Natural killer cell treated with Interleukin-12 subunit alpha and Interleukin-12 subunit beta and Interleukin-15 and Interleukin-18, amount 100 ng/mL, for 72 hours (primary cell): Measurements from ENCODE around the gene CCND1. TPM values are rescaled to one million over a fixed set of nuclear protein-coding genes. Genes with fewer than 3 reads are reported as not detected.

Source experiments
- ATAC-seq, 2 donors: fragments of 150-1000 bp; cut with Tn5 transposase in 1 of 2; sonication (Bioruptor Pico), chemical (Tn5 transposase) in 1 of 2; 2 replicates each; pipeline ENCODE4 v1.10.0; 2021
- DNase-seq: peaks from one replicate; pipeline ENCODE4 v3.0.0; 2022; ENCODE audit warnings: low spot score
- H3K27ac Mint-ChIP-seq, 2 donors: 1 replicate in 1 of 2; 2 replicates in 1 of 2; pipeline ENCODE4 v1.8.0; 2022; ENCODE audit warnings: mixed read lengths in 2 of 2, mild to moderate bottlenecking in 1 of 2, moderate library complexity in 1 of 2
- H3K27me3 Mint-ChIP-seq, 2 donors: 1 replicate in 1 of 2; 2 replicates in 1 of 2; pipeline ENCODE4 v1.8.0; 2022; ENCODE audit warnings: mixed read lengths in 2 of 2
- H3K36me3 Mint-ChIP-seq: one replicate; pipeline ENCODE4 v1.8.0; 2022; ENCODE audit warnings: mixed read lengths
- H3K4me1 Mint-ChIP-seq, 2 donors: 1 replicate in 1 of 2; 2 replicates in 1 of 2; pipeline ENCODE4 v1.8.0; 2022; ENCODE audit warnings: low read depth in 2 of 2, mixed read lengths in 2 of 2, mild to moderate bottlenecking in 1 of 2
- H3K4me3 Mint-ChIP-seq: one replicate; pipeline ENCODE4 v1.8.0; 2022; ENCODE audit warnings: mixed read lengths
- H3K9me3 Mint-ChIP-seq: 2 replicates; pipeline ENCODE4 v1.8.0; 2022; ENCODE audit warnings: mixed read lengths
- total RNA-seq, 2 donors: library from RNA; stranded (reverse); gene quantifications; one replicate each; pipeline ENCODE4 v1.2.3, GENCODE V29; 2022

The CCND1 gene
- total RNA-seq, 2 donors from 2014 or later: 0.67 TPM; not detected in 1

DNA sequence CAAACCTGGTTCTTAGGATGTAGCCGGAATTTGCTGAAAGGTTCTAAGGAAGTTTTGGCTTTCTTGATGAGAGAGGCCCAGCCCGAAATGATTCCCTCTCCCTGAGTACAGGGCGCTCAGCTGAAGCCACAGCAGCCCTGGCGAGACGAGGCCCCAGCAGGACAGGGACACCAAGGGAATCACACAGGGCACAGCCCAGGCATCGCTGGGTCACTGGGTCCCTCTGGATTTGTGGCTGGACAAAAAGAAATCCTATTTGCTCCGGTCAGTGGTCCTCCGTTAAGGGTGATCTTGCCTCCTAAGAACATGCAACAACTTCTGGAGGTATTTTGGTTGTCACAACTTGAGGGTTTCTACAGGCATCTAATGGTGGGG is 56.5 kb downstream of the CCND1 start:
- no peak for DNase-seq
- no peaks in the 10 kb centered on the region for H3K9me3 Mint-ChIP-seq

DNA sequence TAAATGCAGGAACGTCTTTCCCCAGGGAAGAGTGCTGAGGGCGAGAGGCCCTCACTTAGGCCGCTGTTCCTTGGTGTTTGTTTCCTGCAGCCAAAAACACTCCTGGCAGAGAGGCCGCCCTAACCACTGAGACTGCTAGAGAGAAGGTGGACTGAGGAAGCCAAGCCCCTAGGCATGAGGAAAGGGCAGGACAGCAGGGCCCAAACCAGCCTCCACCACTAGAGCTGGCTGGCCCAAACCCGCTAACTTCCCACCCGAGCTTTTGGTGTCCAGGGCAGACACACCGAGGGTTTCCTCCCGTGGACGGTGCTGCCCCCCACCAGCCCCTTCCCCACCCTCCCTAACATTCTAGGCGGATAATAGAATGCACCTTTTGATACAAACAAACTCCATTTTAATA is 56.9 kb downstream of the CCND1 start:
- Mint-ChIP-seq H3K4me3 (no peak overlapping the region), H3K4me1 (no peaks in the 10 kb centered on the region), H3K27me3 (peaks cover 20 to 24% of the 10 kb centered on the region in 2 donors), H3K36me3 (no peaks in the 10 kb centered on the region), H3K27ac (no peak overlapping the region), H3K9me3 (no peaks in the 10 kb centered on the region)
- DNase-seq (no peak), ATAC-seq (no peak)

More for the DNA sequence above, 56.5 kb downstream of the CCND1 start:
- Mint-ChIP-seq H3K4me3 (no peak overlapping the region), H3K36me3 (no peaks in the 10 kb centered on the region), H3K4me1 (no peaks in the 10 kb centered on the region), H3K27me3 (peaks cover 20 to 28% of the 10 kb centered on the region in 2 donors), H3K27ac (no peak overlapping the region)
- no peak for ATAC-seq

DNA sequence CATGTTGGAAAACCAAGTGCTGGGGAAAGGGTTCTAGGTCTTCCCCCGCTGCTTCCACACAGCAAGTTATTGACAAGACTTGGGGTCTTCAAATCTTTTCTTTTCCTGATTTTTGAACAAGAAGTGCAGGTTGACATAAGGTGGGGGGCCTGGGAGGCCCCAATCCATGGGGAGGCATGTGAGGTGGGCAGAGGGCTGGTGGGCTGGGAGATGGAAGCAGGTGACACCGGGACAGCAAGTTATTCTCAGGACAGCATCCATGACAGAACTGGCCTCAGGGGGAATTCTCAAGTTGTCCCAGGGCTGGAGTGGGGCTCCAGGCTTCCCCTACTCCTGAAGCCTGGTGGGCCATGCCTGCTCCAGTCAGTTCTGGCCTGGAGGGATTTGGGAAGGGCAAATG is 57.4 kb downstream of the CCND1 start:
- no peaks in the 10 kb centered on the region for H3K36me3 Mint-ChIP-seq
- H3K4me3 Mint-ChIP-seq: no peak overlapping the region
- no peak for ATAC-seq
- no peak overlapping the region for H3K27ac Mint-ChIP-seq
- no peak for DNase-seq
- no peaks in the 10 kb centered on the region for H3K9me3 Mint-ChIP-seq
- H3K27me3 Mint-ChIP-seq: peaks cover 22 to 24% of the 10 kb centered on the region in 2 donors
- no peaks in the 10 kb centered on the region for H3K4me1 Mint-ChIP-seq

DNA sequence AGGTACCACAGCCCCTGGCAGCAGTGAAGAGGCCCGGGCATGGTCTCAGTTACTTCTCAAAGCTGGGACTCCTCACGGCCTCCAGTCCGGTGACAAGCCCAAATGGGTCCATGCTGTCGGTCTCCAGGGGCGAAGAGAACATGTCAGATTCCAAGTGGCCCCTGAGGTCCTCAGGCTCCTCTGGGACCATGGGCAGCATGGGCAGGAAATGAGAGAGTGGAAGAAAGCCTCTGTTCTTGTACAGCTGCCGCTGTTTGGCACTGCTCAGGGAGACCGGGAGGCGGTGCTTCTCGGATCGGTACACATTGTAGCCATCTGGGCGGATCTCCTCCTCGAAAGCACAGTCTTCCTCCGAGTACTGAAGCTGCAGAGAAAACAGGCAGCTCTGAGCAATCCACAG is 58.3 kb downstream of the CCND1 start:
- Mint-ChIP-seq H3K4me1 (no peaks in the 10 kb centered on the region), H3K4me3 (no peak overlapping the region), H3K9me3 (no peaks in the 10 kb centered on the region), H3K27ac (no peak overlapping the region), H3K27me3 (peaks cover 22 to 24% of the 10 kb centered on the region in 2 donors), H3K36me3 (no peaks in the 10 kb centered on the region)
- DNase-seq (no peak), ATAC-seq (no peak)

DNA sequence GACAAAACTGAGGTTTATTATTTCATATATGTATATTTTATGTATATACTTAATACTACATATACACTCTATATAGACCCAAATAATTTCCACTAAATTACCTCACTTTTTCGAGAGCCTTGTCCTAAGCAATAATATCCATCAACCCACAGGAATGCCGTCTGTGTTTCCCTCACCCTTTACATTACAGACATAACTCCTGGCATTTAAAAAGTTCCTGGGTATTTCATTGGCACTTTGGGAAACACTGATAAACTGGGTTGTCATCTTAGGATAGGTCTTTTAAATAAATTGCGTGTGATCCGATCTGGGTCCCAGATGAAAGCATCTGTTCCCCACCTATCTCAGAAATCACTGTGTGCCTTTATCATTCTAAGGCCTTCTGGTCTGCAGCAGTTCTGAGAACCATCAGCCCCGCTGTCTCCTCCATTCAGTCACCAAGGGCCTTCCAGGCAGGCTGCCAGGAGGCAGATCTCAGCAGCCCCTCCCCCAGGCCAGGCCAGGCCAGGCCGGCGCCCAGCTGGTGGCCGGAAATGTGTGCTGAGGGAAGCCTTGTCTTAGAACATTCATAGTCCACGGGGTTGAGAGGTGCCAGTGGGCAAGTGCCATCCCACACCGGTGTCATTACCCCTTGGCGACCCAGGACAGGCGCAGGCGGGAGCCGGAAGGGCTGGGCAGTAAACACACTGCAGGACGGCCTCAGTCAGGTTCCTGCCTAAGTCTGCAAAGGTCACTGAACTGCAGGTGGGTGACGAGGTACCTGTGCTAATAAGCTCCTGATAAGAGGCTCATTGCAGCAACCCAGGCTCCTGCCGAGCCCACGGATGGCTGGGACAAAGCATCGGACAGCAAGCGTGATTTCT is 59.6 kb downstream of the CCND1 start:
- no peak overlapping the region for H3K4me3 Mint-ChIP-seq
- H3K27ac Mint-ChIP-seq: no peak overlapping the region
- no peaks in the 10 kb centered on the region for H3K4me1 Mint-ChIP-seq
- no peaks in the 10 kb centered on the region for H3K36me3 Mint-ChIP-seq
- H3K27me3 Mint-ChIP-seq: peaks cover 20% of the 10 kb centered on the region in 2 donors
- H3K9me3 Mint-ChIP-seq: no peaks in the 10 kb centered on the region
- ATAC-seq: no peak
- no peak for DNase-seq

DNA sequence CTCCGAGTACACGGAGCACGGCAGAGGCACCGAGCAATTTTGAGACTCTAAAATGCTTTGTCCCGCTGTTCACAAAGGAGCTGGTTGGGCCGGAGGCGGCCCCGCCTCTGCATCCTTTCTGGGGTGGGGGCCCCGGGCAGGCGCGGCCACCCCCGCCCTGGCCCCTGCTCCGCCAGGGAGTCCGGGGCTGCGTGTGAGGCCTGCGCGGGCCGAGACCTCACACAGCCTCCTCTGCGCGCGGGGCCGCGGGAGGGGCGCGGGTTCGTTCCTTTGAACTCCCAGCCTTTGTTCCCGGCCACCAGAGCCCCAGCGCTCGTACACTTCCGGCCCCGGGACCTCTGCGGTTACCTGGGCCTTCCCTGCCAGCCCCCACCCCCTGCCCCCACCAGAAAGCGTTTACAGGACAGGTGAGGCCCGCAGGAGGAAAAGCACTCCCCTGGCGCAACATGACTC is 61.3 kb downstream of the CCND1 start:
- H3K4me3 Mint-ChIP-seq: no peak overlapping the region
- H3K4me1 Mint-ChIP-seq: no peaks in the 10 kb centered on the region
- ATAC-seq (no peak), DNase-seq (no peak)
- no peak overlapping the region for H3K27ac Mint-ChIP-seq
- H3K27me3 Mint-ChIP-seq: peaks cover 18 to 24% of the 10 kb centered on the region in 2 donors
- no peaks in the 10 kb centered on the region for H3K9me3 Mint-ChIP-seq
- no peaks in the 10 kb centered on the region for H3K36me3 Mint-ChIP-seq

DNA sequence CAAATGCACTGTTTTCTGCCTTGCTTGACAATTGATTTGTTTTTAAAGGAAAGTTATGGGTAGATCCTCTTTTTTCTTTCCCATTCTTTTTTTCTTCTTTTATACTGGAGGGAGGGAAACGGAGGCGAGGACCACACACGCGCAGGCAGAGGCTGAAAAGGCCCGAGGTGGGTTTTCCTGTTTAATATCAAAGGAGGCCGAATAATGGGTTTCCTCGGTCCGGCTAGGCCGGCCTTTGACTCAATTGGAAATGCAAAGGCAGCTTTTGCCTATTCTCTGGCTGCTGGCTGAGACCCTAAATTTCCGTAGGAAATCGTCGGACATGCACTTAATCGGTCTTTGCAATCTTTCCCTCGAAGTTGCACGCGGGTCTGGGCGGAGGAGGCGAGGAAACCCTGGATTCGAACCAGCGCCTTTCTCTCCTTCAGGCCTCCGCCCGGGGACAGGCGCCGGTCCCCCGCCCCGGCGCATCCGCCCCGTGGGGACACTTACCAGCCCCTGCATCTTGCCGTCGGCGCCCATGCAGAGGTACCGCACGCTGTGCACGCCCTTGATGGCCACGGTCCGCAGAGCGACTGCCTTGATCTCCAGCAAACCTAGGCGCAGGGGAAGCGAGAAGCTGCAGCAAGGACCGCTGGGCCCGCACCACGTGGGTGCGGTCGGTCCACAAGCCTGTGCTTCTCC is 62.0 kb downstream of the CCND1 start:
- no peaks in the 10 kb centered on the region for H3K4me1 Mint-ChIP-seq
- H3K4me3 Mint-ChIP-seq: no peak overlapping the region
- ATAC-seq (no peak), DNase-seq (no peak)
- no peaks in the 10 kb centered on the region for H3K9me3 Mint-ChIP-seq
- no peak overlapping the region for H3K27ac Mint-ChIP-seq
- H3K36me3 Mint-ChIP-seq: no peaks in the 10 kb centered on the region
- peaks cover 22 to 26% of the 10 kb centered on the region in 2 donors for H3K27me3 Mint-ChIP-seq

DNA sequence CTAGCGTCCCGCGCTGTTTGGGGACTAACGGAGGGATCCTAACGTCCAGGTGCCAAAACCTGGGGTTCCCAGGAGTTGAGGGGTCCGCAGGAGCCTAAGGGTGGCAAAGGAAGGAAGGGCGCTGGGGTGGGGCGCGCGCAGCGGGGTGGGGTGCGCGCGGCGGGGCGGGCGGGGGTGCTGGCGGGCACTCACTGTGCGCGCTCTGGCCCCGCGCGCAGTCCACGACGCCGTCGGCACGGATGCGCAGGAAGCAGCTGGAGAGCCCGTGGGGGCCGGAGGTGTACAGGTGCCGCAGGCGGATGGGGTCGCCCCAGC is 62.5 kb downstream of the CCND1 start:
- H3K36me3 Mint-ChIP-seq: no peaks in the 10 kb centered on the region
- no peaks in the 10 kb centered on the region for H3K9me3 Mint-ChIP-seq
- no peak for DNase-seq
- H3K27me3 Mint-ChIP-seq: peaks cover 22 to 26% of the 10 kb centered on the region in 2 donors
- no peak overlapping the region for H3K4me3 Mint-ChIP-seq
- H3K27ac Mint-ChIP-seq: no peak overlapping the region
- no peaks in the 10 kb centered on the region for H3K4me1 Mint-ChIP-seq
- ATAC-seq: no peak

Other genes with a start within 250 kb of the CCND1 start
- gene LINC01488, start 159.5 kb upstream of the CCND1 start, total RNA-seq: not detected
- gene LTO1, start 34.2 kb downstream of the CCND1 start, total RNA-seq: 10 to 100 TPM; 23.4 to 37.7 TPM
- gene FGF19, start 62.9 kb downstream of the CCND1 start, total RNA-seq: not detected
- not detected for gene FGF4, start 134.2 kb downstream of the CCND1 start, total RNA-seq
- not detected for gene FGF3, start 178.3 kb downstream of the CCND1 start, total RNA-seq